SJCRH30 (cell line): ENCODE results near the gene RYR2. TPM values are rescaled to one million over a fixed set of nuclear protein-coding genes. Genes with fewer than 3 reads are reported as not detected.

Source experiments
- DNase-seq, 2 experiments: peaks; one replicate each; pipeline ENCODE4 v3.0.0-alpha.2; 2015 to 2020
- H3K27ac ChIP-seq: fragments of 250-450 bp; sonication (Bioruptor Pico); 2 replicates; pipeline ENCODE4 v1.5.1; 2020; ENCODE audit warnings: mild to moderate bottlenecking, moderate library complexity
- H3K27me3 ChIP-seq: fragments of 250-450 bp; sonication (Bioruptor Pico); 2 replicates; pipeline ENCODE4 v1.5.1; 2020; ENCODE audit warnings: mild to moderate bottlenecking, moderate library complexity
- H3K36me3 ChIP-seq: fragments of 250-450 bp; sonication (Bioruptor Pico); 2 replicates; pipeline ENCODE4 v1.5.1; 2020; ENCODE audit warnings: mild to moderate bottlenecking, moderate library complexity
- H3K4me1 ChIP-seq: fragments of 250-450 bp; sonication (Bioruptor Pico); 2 replicates; pipeline ENCODE4 v1.5.1; 2020; ENCODE audit warnings: mild to moderate bottlenecking, moderate library complexity
- H3K4me3 ChIP-seq: fragments of 250-450 bp; sonication (Bioruptor Pico); 2 replicates; pipeline ENCODE4 v1.5.1; 2020; ENCODE audit warnings: mild to moderate bottlenecking, moderate library complexity
- H3K9me3 ChIP-seq: fragments of 250-450 bp; sonication (Bioruptor Pico); replicated peaks from 2 replicates; pipeline ENCODE4 v1.5.1; 2020; ENCODE audit warnings: mild to moderate bottlenecking, moderate library complexity
- total RNA-seq: library from RNA; depleted of rRNA; stranded (reverse); fragments of >200 nt; shearing (Covaris generic); gene quantifications from 2 replicates; pipeline ENCODE4 v1.2.3, GENCODE V29; 2014

The RYR2 gene
- total RNA-seq, 1 experiment from 2014 or later: 1.3 TPM

- Histone ChIP-seq H3K4me3 (no peak overlapping the region), H3K36me3 (no peaks in the 10 kb centered on the region), H3K9me3 (no peaks in the 10 kb centered on the region), H3K27me3 (no peaks in the 10 kb centered on the region), H3K27ac (no peak overlapping the region), H3K4me1 (no peaks in the 10 kb centered on the region)
- DNase-seq: no peak
These were observed 650.3 kb downstream of the RYR2 start for GRCh38 chr1:237692255-237692654.

- no peaks in the 10 kb centered on the region for H3K4me1 ChIP-seq
- H3K4me3 ChIP-seq: no peak overlapping the region
- no peaks in the 10 kb centered on the region for H3K9me3 ChIP-seq
- no peak overlapping the region for H3K27ac ChIP-seq
- no peaks in the 10 kb centered on the region for H3K36me3 ChIP-seq
- no peak for DNase-seq
- no peaks in the 10 kb centered on the region for H3K27me3 ChIP-seq
These were observed 653.9 kb downstream of the RYR2 start for GRCh38 chr1:237695878-237696277.

- DNase-seq: no peak
- H3K4me1 ChIP-seq: no peaks in the 10 kb centered on the region
- H3K27me3 ChIP-seq: no peaks in the 10 kb centered on the region
- no peak overlapping the region for H3K4me3 ChIP-seq
- no peaks in the 10 kb centered on the region for H3K36me3 ChIP-seq
- H3K9me3 ChIP-seq: no peaks in the 10 kb centered on the region
- no peak overlapping the region for H3K27ac ChIP-seq
These were observed 658.2 kb downstream of the RYR2 start for GRCh38 chr1:237700181-237700580.

GRCh38 chr1:237701534-237701933 is 659.5 kb downstream of the RYR2 start:
- no peak for DNase-seq
- Histone ChIP-seq H3K4me1 (no peaks in the 10 kb centered on the region), H3K4me3 (no peak overlapping the region), H3K9me3 (no peaks in the 10 kb centered on the region), H3K27me3 (no peaks in the 10 kb centered on the region), H3K36me3 (no peaks in the 10 kb centered on the region), H3K27ac (no peak overlapping the region)

- no peak overlapping the region for H3K4me3 ChIP-seq
- no peaks in the 10 kb centered on the region for H3K27me3 ChIP-seq
- no peak overlapping the region for H3K27ac ChIP-seq
- no peaks in the 10 kb centered on the region for H3K36me3 ChIP-seq
- DNase-seq: no peak
- no peaks in the 10 kb centered on the region for H3K4me1 ChIP-seq
- no peaks in the 10 kb centered on the region for H3K9me3 ChIP-seq
These were observed 660.2 kb downstream of the RYR2 start for GRCh38 chr1:237702161-237702560.

GRCh38 chr1:237705462-237705861 is 663.5 kb downstream of the RYR2 start:
- Histone ChIP-seq H3K36me3 (no peaks in the 10 kb centered on the region), H3K27ac (no peak overlapping the region), H3K9me3 (no peaks in the 10 kb centered on the region), H3K4me1 (no peaks in the 10 kb centered on the region), H3K27me3 (no peaks in the 10 kb centered on the region), H3K4me3 (no peak overlapping the region)
- DNase-seq: no peak

- Histone ChIP-seq H3K27ac (no peak overlapping the region), H3K4me3 (no peak overlapping the region), H3K4me1 (no peaks in the 10 kb centered on the region), H3K9me3 (no peaks in the 10 kb centered on the region), H3K27me3 (no peaks in the 10 kb centered on the region), H3K36me3 (no peaks in the 10 kb centered on the region)
- no peak for DNase-seq
These were observed 667.4 kb downstream of the RYR2 start for GRCh38 chr1:237709355-237709754.

GRCh38 chr1:237711281-237711680 is 669.3 kb downstream of the RYR2 start:
- H3K36me3 ChIP-seq: no peaks in the 10 kb centered on the region
- H3K4me3 ChIP-seq: no peak overlapping the region
- H3K27ac ChIP-seq: no peak overlapping the region
- H3K27me3 ChIP-seq: no peaks in the 10 kb centered on the region
- H3K4me1 ChIP-seq: no peaks in the 10 kb centered on the region
- no peaks in the 10 kb centered on the region for H3K9me3 ChIP-seq
- no peak for DNase-seq

GRCh38 chr1:237712082-237712481 is 670.1 kb downstream of the RYR2 start:
- no peaks in the 10 kb centered on the region for H3K27me3 ChIP-seq
- no peaks in the 10 kb centered on the region for H3K9me3 ChIP-seq
- no peaks in the 10 kb centered on the region for H3K36me3 ChIP-seq
- no peak overlapping the region for H3K4me3 ChIP-seq
- no peaks in the 10 kb centered on the region for H3K4me1 ChIP-seq
- no peak for DNase-seq
- no peak overlapping the region for H3K27ac ChIP-seq

- H3K9me3 ChIP-seq: no peaks in the 10 kb centered on the region
- no peaks in the 10 kb centered on the region for H3K36me3 ChIP-seq
- H3K4me3 ChIP-seq: no peak overlapping the region
- no peak for DNase-seq
- no peaks in the 10 kb centered on the region for H3K4me1 ChIP-seq
- no peak overlapping the region for H3K27ac ChIP-seq
- no peaks in the 10 kb centered on the region for H3K27me3 ChIP-seq
These were observed 670.7 kb downstream of the RYR2 start for GRCh38 chr1:237712586-237713157.

GRCh38 chr1:237713916-237714315 is 671.9 kb downstream of the RYR2 start:
- Histone ChIP-seq H3K4me3 (no peak overlapping the region), H3K9me3 (no peaks in the 10 kb centered on the region), H3K4me1 (no peaks in the 10 kb centered on the region), H3K36me3 (no peaks in the 10 kb centered on the region), H3K27me3 (no peaks in the 10 kb centered on the region), H3K27ac (no peak overlapping the region)
- DNase-seq: no peak

GRCh38 chr1:237717106-237717505 is 675.1 kb downstream of the RYR2 start:
- H3K4me1 ChIP-seq: no peaks in the 10 kb centered on the region
- no peaks in the 10 kb centered on the region for H3K27me3 ChIP-seq
- no peak overlapping the region for H3K4me3 ChIP-seq
- H3K27ac ChIP-seq: no peak overlapping the region
- H3K36me3 ChIP-seq: no peaks in the 10 kb centered on the region
- H3K9me3 ChIP-seq: no peaks in the 10 kb centered on the region
- no peak for DNase-seq

GRCh38 chr1:237730826-237731350 is 688.9 kb downstream of the RYR2 start:
- Histone ChIP-seq H3K27me3 (no peaks in the 10 kb centered on the region), H3K36me3 (no peaks in the 10 kb centered on the region), H3K27ac (no peak overlapping the region), H3K9me3 (no peaks in the 10 kb centered on the region), H3K4me1 (no peaks in the 10 kb centered on the region), H3K4me3 (no peak overlapping the region)
- no peak for DNase-seq

- H3K4me3 ChIP-seq: no peak overlapping the region
- no peaks in the 10 kb centered on the region for H3K4me1 ChIP-seq
- no peaks in the 10 kb centered on the region for H3K36me3 ChIP-seq
- no peak for DNase-seq
- no peak overlapping the region for H3K27ac ChIP-seq
- no peaks in the 10 kb centered on the region for H3K9me3 ChIP-seq
- H3K27me3 ChIP-seq: no peaks in the 10 kb centered on the region
These were observed 690.7 kb downstream of the RYR2 start for GRCh38 chr1:237732657-237733056.

- DNase-seq: no peak
- Histone ChIP-seq H3K9me3 (no peaks in the 10 kb centered on the region), H3K36me3 (no peaks in the 10 kb centered on the region), H3K27me3 (no peaks in the 10 kb centered on the region), H3K4me3 (no peak overlapping the region), H3K4me1 (no peaks in the 10 kb centered on the region), H3K27ac (no peak overlapping the region)
These were observed 694.5 kb downstream of the RYR2 start for GRCh38 chr1:237736372-237737029.

- no peak overlapping the region for H3K4me3 ChIP-seq
- H3K27ac ChIP-seq: no peak overlapping the region
- DNase-seq: no peak
- no peaks in the 10 kb centered on the region for H3K9me3 ChIP-seq
- no peaks in the 10 kb centered on the region for H3K27me3 ChIP-seq
- no peaks in the 10 kb centered on the region for H3K36me3 ChIP-seq
- H3K4me1 ChIP-seq: no peaks in the 10 kb centered on the region
These were observed 695.5 kb downstream of the RYR2 start for GRCh38 chr1:237737448-237737847.
